A673 (cell line): ENCODE data around the gene PHLDB2. TPM values are rescaled to one million over a fixed set of nuclear protein-coding genes. Genes with fewer than 3 reads are reported as not detected.

Source experiments
- BruUV-seq: library from RNA; stranded (reverse); fragments of 400-500 nt; replicated peaks from 2 replicates; lab custom pipeline; 2021; lab: Mats Ljungman, UMichigan
- CTCF ChIA-PET: fragments of 300-600 bp; sonication (Branson Sonifier 250); formaldehyde crosslinking; loops from one replicate; lab custom pipeline; 2022; ENCODE audit warnings: antibody characterized with exemption; lab: Charles Lee
- POLR2A ChIA-PET: fragments of 300-600 bp; sonication (Branson Sonifier 250); formaldehyde crosslinking; loops from one replicate; lab custom pipeline; 2022; ENCODE audit warnings: antibody characterized with exemption; ENCODE audit not compliant: low non-redundant PET; lab: Charles Lee
- DNase-seq: peaks from one replicate; pipeline ENCODE4 v3.0.0-alpha.2; 2015; ENCODE audit warnings: low spot score
- H3K27ac ChIP-seq: fragments of 200-600 bp; sonication (generic); 2 replicates; pipeline ENCODE4 v1.5.1; 2016; ENCODE audit warnings: mixed run types, low read depth, mild to moderate bottlenecking, mixed read lengths, antibody characterized with exemption, low read length; ENCODE audit not compliant: poor library complexity, severe bottlenecking
- H3K27me3 ChIP-seq: fragments of 200-600 bp; sonication (generic); replicated peaks from 2 replicates; pipeline ENCODE4 v1.6.1; 2017; ENCODE audit warnings: mixed run types, low read depth, mild to moderate bottlenecking, mixed read lengths, antibody characterized with exemption, low read length; ENCODE audit not compliant: insufficient read depth, poor library complexity
- H3K36me3 ChIP-seq: fragments of 200-600 bp; sonication (generic); 2 replicates; pipeline ENCODE4 v1.6.1; 2016; ENCODE audit warnings: mixed run types, mild to moderate bottlenecking, mixed read lengths, antibody characterized with exemption, low read length; ENCODE audit not compliant: insufficient read depth, poor library complexity, severe bottlenecking
- H3K4me1 ChIP-seq: fragments of 200-600 bp; sonication (generic); 2 replicates; pipeline ENCODE4 v1.6.1; 2017; ENCODE audit warnings: mixed run types, mild to moderate bottlenecking, mixed read lengths, antibody characterized with exemption, low read length; ENCODE audit not compliant: insufficient read depth, poor library complexity, severe bottlenecking
- H3K4me3 ChIP-seq: fragments of 200-600 bp; sonication (generic); 2 replicates; pipeline ENCODE4 v1.5.1; 2016; ENCODE audit warnings: low read depth, mixed run types, mild to moderate bottlenecking, mixed read lengths, low read length; ENCODE audit not compliant: poor library complexity, severe bottlenecking
- H3K9me3 ChIP-seq: fragments of 200-600 bp; sonication (generic); 2 replicates; pipeline ENCODE4 v1.6.1; 2016; ENCODE audit warnings: mixed run types, low read depth, mild to moderate bottlenecking, mixed read lengths, antibody characterized with exemption, low read length; ENCODE audit not compliant: poor library complexity, severe bottlenecking
- CTCF ChIP-seq: fragments of 300-800, 200-600 bp; sonication (generic); conservative IDR thresholded peaks from 2 replicates; pipeline ENCODE4 v1.5.1; 2017; ENCODE audit warnings: low read depth, mild to moderate bottlenecking, antibody characterized with exemption, low read length, moderate library complexity, mixed read lengths
- EZH2 ChIP-seq: fragments of 200-600 bp; sonication (generic); IDR thresholded peaks from 2 replicates; pipeline ENCODE4 v1.6.1; 2017; ENCODE audit warnings: borderline replicate concordance, low read depth, mild to moderate bottlenecking, mixed read lengths, antibody characterized with exemption, low read length; ENCODE audit not compliant: poor library complexity, severe bottlenecking
- intact Hi-C: fragments of 100-400 bp; cut with micrococcal nuclease; formaldehyde crosslinking; loops from one replicate; pipeline ENCODE4 v1.10.0; 2022; ENCODE audit not compliant: unreplicated experiment
- total RNA-seq: library from RNA; stranded (reverse); gene quantifications from 2 replicates; pipeline ENCODE4 v1.2.3, GENCODE V29; 2021

The PHLDB2 gene
- total RNA-seq, 1 experiment from 2014 or later = 13.1 TPM

- intact Hi-C loops = no loop called here
- TF ChIP-seq EZH2 = no peak
- TF ChIP-seq CTCF = no peak
- BruUV-seq = no TSS peak
- Histone ChIP-seq H3K4me3 (no peak overlapping the region), H3K4me1 (peaks cover 5% of the 10 kb centered on the region), H3K36me3 (no peaks in the 10 kb centered on the region), H3K27ac (no peak overlapping the region), H3K9me3 (no peaks in the 10 kb centered on the region), H3K27me3 (no peaks in the 10 kb centered on the region)
- POLR2A ChIA-PET = no interaction called here
- CTCF ChIA-PET = no interaction called here
- no peak for DNase-seq
Measured at GRCh38 chr3:111871809-111872623, 13.0 kb downstream of the PHLDB2 start.

GRCh38 chr3:111872979-111873378 is 13.9 kb downstream of the PHLDB2 start:
- no peaks in the 10 kb centered on the region for H3K27me3 ChIP-seq
- CTCF ChIA-PET = no interaction called here
- H3K36me3 ChIP-seq = no peaks in the 10 kb centered on the region
- no peak overlapping the region for H3K4me3 ChIP-seq
- no peak for TF ChIP-seq CTCF
- no peak for TF ChIP-seq EZH2
- peaks cover 5% of the 10 kb centered on the region for H3K4me1 ChIP-seq
- no peaks in the 10 kb centered on the region for H3K9me3 ChIP-seq
- intact Hi-C loops = no loop called here
- POLR2A ChIA-PET = no interaction called here
- H3K27ac ChIP-seq = no peak overlapping the region
- no peak for DNase-seq
- no TSS peak for BruUV-seq

GRCh38 chr3:111874177-111874820 is 15.2 kb downstream of the PHLDB2 start:
- no peak overlapping the region for H3K27ac ChIP-seq
- BruUV-seq = no TSS peak
- ChIA-PET CTCF (interaction anchor here (0.7 kb wide), 1 partner anchor 115 kb away, joined by 3 read pairs; no protein-coding TSS in a partner anchor), POLR2A (no interaction called here)
- no peak overlapping the region for H3K4me3 ChIP-seq
- no peaks in the 10 kb centered on the region for H3K4me1 ChIP-seq
- TF ChIP-seq CTCF (no peak), EZH2 (no peak)
- DNase-seq = peak; percentile 25
- H3K27me3 ChIP-seq = no peaks in the 10 kb centered on the region
- no peaks in the 10 kb centered on the region for H3K9me3 ChIP-seq
- H3K36me3 ChIP-seq = no peaks in the 10 kb centered on the region
- intact Hi-C loops = no loop called here
